ES-I3 (cell line): Measurements from ENCODE around the gene KIAA0232.

ENCODE experiments used
- H3K36me3 ChIP-seq: 2 replicates; pipeline ENCODE4 v1.6.1; 2013; ENCODE audit warnings: mild to moderate bottlenecking, low read length, control low read depth, moderate library complexity; ENCODE audit not compliant: insufficient read depth
- H3K4me1 ChIP-seq: 2 replicates; pipeline ENCODE4 v1.6.1; 2013; ENCODE audit warnings: mild to moderate bottlenecking, control low read depth, low read length; ENCODE audit not compliant: insufficient read depth
- H3K9ac ChIP-seq: 2 replicates; pipeline ENCODE4 v1.6.1; 2013; ENCODE audit warnings: low read depth, mild to moderate bottlenecking, low read length, moderate library complexity
- H3K9me3 ChIP-seq: 2 replicates; pipeline ENCODE4 v1.6.1; 2013; ENCODE audit warnings: mild to moderate bottlenecking, low read length, moderate library complexity; ENCODE audit not compliant: control insufficient read depth, insufficient read depth

KIAA0232 gene

DNA sequence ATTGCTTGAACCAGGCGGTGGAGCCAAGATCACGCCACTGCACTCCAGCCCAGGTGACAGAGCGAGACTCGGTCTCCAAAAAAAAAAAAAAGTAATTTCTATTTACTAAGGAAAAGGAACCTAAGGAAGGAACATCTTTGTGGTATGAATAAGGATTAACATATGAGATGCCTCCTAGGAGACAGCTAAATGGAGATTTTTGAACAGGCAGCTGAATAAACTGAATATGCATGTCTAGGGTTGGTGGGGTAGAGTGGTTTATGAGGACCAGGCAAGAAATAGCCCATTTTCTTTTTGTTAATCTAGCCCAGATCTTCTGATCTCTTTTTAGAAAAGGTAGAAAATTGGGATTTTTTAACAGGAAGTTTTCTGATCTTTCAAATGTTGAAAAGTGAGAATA, 67.2 kb downstream of the KIAA0232 start:
- peaks cover 17% of the 10 kb centered on the region for H3K4me1 ChIP-seq
- H3K9ac ChIP-seq = no peak overlapping the region
- peaks cover 4% of the 10 kb centered on the region for H3K9me3 ChIP-seq
- peaks cover 8% of the 10 kb centered on the region; the same call in 1 of the 2 replicates for H3K36me3 ChIP-seq

DNA sequence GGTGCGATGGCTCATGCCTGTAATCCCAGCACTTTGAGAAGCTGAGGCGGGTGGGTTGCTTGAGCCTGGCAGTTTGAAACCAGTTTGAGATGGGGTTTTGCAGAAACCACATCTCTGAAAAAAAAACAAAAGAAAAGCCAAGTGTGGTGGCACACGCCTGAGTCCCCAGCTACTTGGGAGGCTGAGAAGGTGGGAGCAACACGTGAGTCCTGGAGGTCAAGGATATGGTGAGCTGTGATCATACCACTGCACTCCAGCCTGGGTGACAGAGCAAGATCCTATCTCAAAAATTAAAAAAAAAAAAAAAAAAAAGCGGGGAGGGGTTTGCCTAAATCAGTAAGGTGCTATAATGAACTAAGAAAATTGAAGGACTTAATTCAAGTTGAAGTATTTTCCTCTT, 68.9 kb downstream of the KIAA0232 start:
- H3K9ac ChIP-seq = no peak overlapping the region
- peaks cover 17% of the 10 kb centered on the region for H3K4me1 ChIP-seq
- H3K36me3 ChIP-seq = peaks cover 5% of the 10 kb centered on the region; the same call in 1 of the 2 replicates
- H3K9me3 ChIP-seq = peaks cover 4% of the 10 kb centered on the region

DNA sequence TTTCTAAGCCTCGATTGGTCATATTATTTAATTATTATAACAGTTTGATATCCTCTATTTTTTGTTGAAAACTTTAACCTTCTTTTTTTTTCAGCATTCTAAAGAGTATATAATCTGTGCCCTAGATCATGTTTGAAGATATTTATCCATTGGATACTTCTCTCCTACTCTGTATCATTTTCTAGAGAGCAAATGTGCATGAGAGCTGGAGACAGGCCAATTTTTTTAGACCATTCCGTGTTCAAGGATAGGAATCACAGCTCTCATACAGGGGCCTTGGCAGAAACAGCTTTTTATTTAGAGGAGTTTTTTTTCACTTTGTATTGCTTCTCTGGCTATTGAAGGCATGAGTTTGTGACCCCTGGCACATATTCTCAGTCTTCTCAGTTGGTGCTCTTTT, 69.4 kb downstream of the KIAA0232 start:
- H3K9me3 ChIP-seq = peaks cover 4% of the 10 kb centered on the region
- peaks cover 5% of the 10 kb centered on the region; the same call in 1 of the 2 replicates for H3K36me3 ChIP-seq
- H3K4me1 ChIP-seq = peaks cover 17% of the 10 kb centered on the region
- H3K9ac ChIP-seq = no peak overlapping the region

DNA sequence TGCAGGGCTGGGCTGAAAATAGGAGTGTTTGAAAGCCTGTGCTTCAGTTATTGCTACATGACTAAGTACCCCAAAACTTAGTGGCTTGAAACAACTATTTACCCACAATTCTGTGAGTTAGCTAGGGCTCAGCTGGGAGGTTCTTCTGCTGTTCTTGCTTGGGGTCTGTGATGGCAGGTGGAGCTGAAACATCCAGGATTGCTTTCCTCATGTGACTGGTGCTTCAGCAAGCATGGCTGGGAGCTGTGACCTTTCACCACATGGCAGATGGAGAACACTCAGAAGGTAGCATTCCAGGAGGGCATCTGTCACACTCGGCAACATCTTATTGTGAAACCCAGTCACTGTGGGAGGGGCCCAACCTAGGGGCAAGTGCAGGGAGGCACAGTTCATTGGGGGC, 70.1 kb downstream of the KIAA0232 start:
- Histone ChIP-seq H3K9me3 (peaks cover 4% of the 10 kb centered on the region), H3K4me1 (peaks cover 10% of the 10 kb centered on the region; the same call in 1 of the 2 replicates), H3K9ac (no peak overlapping the region), H3K36me3 (peaks cover 7% of the 10 kb centered on the region; the same call in 1 of the 2 replicates)

DNA sequence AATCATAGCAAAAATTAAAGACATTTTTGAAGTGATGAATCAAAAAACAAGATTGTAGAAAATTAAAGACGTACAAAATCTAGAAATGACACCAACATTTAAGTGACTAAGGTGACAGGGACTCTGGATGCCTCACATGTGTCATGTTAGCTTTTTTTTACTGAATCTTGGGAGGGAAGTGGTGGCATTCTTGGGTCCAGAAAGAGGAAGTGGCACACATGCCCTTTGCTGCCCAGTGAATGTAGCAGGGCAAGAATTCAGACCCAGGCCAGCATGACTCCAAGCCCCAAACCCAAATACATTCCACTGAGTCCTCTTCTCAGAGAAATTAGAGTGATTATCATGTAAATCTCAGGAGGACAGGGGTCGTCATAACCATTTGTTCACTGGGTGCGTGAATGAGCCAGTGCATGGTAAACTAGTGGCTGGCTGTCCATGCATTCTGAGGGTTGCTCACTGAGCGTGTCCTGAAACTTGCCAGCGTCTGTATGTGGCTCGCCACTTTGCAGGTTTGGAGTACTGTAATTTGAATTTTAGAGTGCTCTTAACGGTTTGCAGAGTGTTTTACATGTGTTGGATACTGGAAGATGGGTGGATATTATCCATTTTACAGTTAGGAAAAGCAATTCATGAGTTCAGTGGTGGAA, 71.7 kb downstream of the KIAA0232 start:
- peaks cover 4% of the 10 kb centered on the region for H3K9me3 ChIP-seq
- no peak overlapping the region for H3K9ac ChIP-seq
- H3K36me3 ChIP-seq = peaks cover 7% of the 10 kb centered on the region; the same call in 1 of the 2 replicates
- H3K4me1 ChIP-seq = peaks cover 4% of the 10 kb centered on the region; the same call in 1 of the 2 replicates

DNA sequence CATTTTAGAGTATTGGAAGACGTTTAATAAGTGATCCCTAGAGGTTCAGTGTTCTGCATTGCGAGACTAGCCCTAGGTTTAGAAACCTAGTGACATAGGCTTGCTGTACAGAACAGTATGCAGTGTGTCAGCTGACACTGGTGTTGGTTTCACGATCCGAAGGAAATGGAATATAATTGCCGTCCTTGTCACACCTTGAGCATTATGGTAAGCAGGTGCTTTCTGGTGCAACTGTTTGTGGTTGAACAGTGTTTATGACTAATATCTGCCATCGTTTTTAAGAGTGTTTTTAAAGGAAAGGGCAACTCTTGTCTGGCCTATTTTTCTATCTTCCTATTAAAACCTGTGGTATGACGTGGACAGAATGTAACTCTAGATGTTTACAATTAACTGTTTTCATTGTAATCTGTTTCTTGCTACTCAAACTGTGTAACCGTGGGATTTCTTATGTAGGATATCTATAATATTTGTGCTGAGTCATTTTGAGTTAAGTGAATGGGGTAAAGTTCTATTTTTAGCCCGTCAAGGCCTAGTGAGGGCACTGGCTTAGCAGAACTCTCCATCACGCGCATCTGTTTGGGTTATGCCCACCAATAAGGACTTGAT, 73.3 kb downstream of the KIAA0232 start:
- Histone ChIP-seq H3K36me3 (peaks cover 7% of the 10 kb centered on the region; the same call in 1 of the 2 replicates), H3K9ac (no peak overlapping the region), H3K4me1 (peaks cover 4% of the 10 kb centered on the region; the same call in 1 of the 2 replicates), H3K9me3 (peaks cover 4% of the 10 kb centered on the region)

DNA sequence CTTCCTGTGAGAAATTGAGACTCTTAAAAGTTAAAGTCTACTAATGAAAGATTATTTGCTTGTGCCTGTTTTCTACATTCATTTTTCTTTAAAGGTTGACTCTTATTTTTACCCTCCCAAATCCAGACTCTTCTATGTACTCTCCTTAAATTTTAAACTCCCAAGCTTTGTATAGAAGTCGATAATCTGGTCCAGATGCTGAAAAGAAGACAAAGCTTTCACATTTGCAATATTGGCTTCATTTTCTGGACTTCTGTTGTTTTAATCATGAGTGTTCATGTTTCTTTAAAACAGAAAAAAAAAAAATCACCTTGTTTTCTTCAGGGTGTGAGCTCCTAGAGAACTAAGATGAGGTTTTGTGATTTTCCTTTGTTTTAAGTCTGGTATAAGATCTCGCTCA, 73.9 kb downstream of the KIAA0232 start:
- H3K9me3 ChIP-seq = peaks cover 4% of the 10 kb centered on the region
- peaks cover 9% of the 10 kb centered on the region; the same call in 1 of the 2 replicates for H3K36me3 ChIP-seq
- peaks cover 4% of the 10 kb centered on the region; the same call in 1 of the 2 replicates for H3K4me1 ChIP-seq
- no peak overlapping the region for H3K9ac ChIP-seq

DNA sequence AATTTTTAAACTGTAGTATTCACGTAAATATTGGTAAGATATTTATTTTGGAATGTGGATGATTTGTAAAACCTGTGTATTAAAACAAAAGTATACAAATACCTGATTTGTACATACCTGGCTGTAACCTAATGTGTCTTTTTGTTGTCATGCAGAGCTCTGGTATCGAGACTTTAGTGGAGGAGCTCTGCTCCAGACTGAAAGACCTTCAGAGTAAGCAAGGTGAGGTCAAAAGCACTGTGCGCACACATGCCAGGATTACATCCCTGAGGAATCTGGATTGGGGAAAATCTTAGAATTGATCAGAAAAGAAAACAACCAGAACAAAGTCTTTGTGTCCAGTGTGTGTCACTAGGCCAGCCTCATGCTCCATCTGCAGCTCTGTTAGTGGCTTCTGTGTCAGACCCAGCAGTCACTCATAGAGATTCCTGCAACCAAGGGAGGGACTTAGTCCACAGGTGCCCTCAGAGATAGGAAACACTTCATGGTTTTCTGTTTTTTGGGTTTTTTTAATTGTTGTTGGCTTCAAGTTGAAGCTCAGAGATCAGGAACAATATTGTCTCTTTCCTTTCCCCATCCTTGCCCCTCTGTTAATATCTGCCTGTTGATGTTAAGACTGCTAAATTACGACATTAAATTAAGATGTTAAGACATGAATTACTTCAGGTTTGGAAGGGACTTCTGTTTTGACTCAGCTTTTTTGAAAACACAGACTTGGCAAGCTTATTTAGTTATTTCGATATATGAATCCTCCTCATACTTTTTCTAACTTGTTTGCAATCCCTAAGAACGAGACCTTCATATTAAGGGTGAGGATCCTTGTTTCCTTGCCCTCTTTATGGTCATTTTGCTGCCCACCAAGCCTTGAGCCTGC, 74.7 kb downstream of the KIAA0232 start:
- peaks cover 1% of the 10 kb centered on the region for H3K9me3 ChIP-seq
- H3K9ac ChIP-seq = no peak overlapping the region
- H3K4me1 ChIP-seq = peaks cover 4% of the 10 kb centered on the region; the same call in 1 of the 2 replicates
- H3K36me3 ChIP-seq = peaks cover 15% of the 10 kb centered on the region; the same call in 1 of the 2 replicates

DNA sequence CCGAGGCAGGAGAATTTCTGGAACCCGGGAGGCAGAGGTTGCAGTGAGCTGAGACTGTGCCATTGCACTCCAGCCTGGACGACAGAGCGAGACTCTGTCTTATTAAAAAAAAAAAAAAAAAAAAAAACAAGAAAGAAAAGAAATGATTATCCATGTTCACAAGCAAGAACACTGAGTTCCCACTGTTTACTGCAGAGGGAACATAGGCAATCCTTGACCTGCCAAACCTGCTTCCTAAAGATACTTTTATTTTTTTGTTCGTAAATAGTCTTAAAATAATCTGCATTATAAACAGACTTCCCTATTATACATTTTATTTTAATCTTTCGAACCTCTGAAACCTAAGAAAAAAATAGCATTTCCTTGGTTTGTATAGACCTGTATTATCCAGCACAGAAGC, 76.5 kb downstream of the KIAA0232 start:
- H3K4me1 ChIP-seq = peaks cover 3% of the 10 kb centered on the region; the same call in 1 of the 2 replicates
- H3K9ac ChIP-seq = no peak overlapping the region
- H3K36me3 ChIP-seq = peaks cover 23% of the 10 kb centered on the region; the same call in 1 of the 2 replicates
- H3K9me3 ChIP-seq = no peaks in the 10 kb centered on the region

DNA sequence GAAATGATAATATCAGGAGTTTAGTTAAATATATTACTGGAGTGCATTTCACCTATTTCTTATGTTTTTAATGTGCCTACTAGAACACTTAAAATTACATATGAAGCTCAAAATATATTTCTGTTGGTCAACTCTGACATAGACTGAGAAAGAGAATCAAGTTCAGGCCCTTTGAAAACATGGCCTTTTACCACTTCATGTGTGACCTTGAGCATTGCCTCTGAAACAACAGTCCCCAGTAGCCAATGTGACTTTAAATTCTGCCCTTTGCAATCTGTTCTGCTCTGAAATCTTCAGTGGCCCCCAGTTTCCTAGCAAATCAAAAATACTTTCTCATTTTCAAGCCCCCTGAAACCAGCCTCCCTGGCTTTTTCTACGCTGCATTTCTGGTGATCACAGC, 77.0 kb downstream of the KIAA0232 start:
- Histone ChIP-seq H3K4me1 (no peaks in the 10 kb centered on the region), H3K9ac (no peak overlapping the region), H3K9me3 (no peaks in the 10 kb centered on the region), H3K36me3 (peaks cover 23% of the 10 kb centered on the region; the same call in 1 of the 2 replicates)

DNA sequence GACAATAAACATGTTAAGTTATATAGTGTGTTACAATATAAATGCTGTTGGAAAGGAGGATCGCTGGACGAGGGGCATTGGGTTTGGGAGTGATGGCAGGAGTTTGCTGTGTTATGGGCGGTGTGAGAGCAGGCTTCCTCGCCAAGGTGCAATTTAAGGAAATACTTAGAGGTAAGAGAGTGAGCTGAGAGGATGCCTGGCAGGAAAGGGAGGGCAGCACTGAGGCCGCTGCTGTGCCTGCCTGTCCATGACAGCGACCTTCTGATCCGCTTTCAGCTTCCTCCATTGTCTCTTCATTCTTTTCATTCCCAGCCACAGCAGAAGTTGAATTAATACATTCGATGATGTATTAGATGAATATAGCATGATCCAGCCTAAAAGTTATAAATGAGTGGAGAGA, 85.9 kb downstream of the KIAA0232 start:
- Histone ChIP-seq H3K36me3 (peaks cover 10% of the 10 kb centered on the region; the same call in 1 of the 2 replicates), H3K4me1 (no peaks in the 10 kb centered on the region), H3K9ac (no peak overlapping the region), H3K9me3 (no peaks in the 10 kb centered on the region)

DNA sequence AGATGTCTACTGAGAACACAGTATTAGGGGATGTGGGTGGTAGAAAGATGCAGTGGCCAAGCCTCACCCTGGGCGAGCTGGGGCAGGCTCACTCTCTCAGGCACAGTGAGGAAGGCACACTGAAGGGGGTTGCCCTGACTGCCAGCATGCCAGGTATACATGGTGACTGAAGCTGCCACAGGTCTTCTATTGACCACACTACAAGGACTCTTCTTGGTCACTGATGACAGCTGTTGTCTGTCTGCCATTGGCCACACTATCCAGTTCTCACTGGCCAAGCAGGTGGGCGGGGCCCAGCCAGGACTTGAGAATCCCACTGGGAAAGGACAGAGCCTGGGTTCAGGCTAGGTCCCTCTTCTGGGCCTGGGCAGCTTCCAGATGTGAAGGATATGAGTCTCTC, 87.4 kb downstream of the KIAA0232 start:
- H3K4me1 ChIP-seq = no peaks in the 10 kb centered on the region
- peaks cover 5% of the 10 kb centered on the region; the same call in 1 of the 2 replicates for H3K36me3 ChIP-seq
- H3K9ac ChIP-seq = no peak overlapping the region
- H3K9me3 ChIP-seq = no peaks in the 10 kb centered on the region

DNA sequence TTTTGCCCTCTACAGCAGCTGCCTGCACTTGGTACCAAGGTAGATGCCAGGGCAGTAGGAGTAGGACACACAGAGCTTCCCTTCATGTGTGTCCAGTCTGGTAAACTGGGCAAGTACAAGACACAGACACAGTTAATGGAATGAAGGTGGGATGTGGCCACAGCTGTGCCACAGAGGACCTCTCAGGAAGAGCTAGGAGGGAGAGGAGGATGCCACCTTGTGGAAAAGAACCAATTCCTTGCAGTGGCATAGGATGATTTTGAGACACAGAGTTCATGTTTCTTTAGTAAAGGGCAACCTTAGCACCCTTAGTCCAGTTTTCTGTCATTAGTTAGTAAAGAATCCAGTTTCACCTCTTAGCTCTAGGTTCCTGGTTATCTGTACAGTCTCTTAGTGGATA, 90.8 kb downstream of the KIAA0232 start:
- peaks cover 7% of the 10 kb centered on the region; the same call in 1 of the 2 replicates for H3K4me1 ChIP-seq
- H3K9ac ChIP-seq = no peak overlapping the region
- peaks cover 9% of the 10 kb centered on the region for H3K36me3 ChIP-seq
- no peaks in the 10 kb centered on the region for H3K9me3 ChIP-seq

DNA sequence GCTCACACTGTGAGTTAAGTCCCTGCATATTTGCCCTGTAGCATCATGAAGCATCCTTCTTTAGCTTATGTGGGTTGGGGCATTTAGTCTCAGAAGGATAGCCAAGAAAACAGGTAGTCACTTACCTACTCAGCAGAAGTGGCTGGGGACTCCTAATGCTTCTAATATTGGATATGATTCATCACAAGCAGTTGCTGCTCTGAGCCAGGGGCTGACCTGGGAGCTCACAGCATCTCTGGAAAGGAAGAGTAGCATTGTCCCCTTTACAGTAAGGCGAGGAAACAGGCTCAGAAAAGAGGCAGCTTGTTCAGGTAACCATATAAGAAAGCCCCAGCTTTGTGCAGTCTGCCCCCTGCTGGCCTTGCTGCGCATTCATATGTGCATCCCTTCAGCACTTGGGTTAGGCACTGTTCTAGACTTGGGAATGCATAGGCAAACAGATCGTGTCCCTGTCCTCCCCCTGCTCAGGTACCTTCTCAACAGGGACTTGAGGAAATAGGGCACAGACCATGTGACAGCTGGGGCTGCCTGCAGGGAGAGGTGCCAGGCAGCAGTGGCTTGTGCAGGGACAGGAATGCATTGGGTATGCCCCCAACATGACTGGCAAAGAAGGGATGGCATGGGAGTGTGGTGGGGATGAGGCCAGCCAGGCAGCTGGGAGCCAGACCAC, 91.4 kb downstream of the KIAA0232 start:
- no peak overlapping the region for H3K9ac ChIP-seq
- H3K9me3 ChIP-seq = no peaks in the 10 kb centered on the region
- H3K36me3 ChIP-seq = peaks cover 9% of the 10 kb centered on the region
- H3K4me1 ChIP-seq = peaks cover 7% of the 10 kb centered on the region; the same call in 1 of the 2 replicates
